ENCODE results near the gene SPG7. TPM values are rescaled to one million over a fixed set of nuclear protein-coding genes. Genes with fewer than 3 reads are reported as not detected.
"Not testable (repeated sequence)": the region's sequence is repeated elsewhere in the genome, so short reads cannot be mapped to it uniquely, and the experiment has no call there.

Gene SPG7
- total RNA-seq: 100 to 1,000 TPM in 1 of 2 donors, 10 to 100 TPM in 1; 72.8 to 216 TPM

DNA sequence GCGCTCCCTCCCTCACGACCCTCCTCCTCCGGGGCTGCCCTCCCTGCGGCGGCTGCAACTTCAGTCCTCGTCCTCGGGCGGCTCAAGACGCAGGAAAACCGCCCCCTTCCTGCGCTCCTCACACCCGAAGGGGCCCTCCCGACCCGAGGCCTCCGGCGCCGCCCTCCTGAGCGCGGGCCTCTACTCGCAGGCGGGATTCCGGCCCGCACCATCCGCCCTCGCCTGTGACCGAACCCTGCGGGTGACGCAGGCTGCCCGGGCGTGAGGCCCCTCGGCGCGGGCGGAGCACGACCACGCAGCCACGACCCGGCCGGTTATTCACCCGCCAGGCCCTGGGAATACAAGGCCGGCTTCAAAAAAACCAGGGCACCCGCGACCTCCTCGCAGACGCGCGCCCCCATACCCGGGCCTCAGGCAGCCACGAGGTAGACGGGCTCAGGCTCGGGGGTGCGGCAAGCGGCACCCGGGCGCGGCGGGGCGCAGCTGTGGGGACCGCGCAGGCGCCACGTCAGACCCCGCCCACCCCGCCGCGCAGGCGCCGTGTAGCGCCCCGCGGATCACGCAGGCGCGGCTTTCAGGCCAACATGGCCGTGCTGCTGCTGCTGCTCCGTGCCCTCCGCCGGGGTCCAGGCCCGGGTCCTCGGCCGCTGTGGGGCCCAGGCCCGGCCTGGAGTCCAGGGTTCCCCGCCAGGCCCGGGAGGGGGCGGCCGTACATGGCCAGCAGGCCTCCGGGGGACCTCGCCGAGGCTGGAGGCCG lies at the start of gene SPG7:
Gene SPG7, plus strand, starts transcription at position 570 of the 757 bp plus-strand sequence. Its CDS starts 15 bp downstream, at position 585.
- Histone ChIP-seq H3K4me1 (peaks cover 0 to 42% of the 10 kb centered on the region in 2 donors), H3K27me3 (no peaks in the 10 kb centered on the region), H3K27ac (peak within 1 kb of the TSS; percentile 94 to 99), H3K36me3 (peaks cover 21% of the 10 kb centered on the region), H3K9me3 (no peaks in the 10 kb centered on the region), H3K4me3 (peak within 1 kb of the TSS; percentile 88 to 94)
- DNase-seq (ENCODE audit: low spot score): peak; percentile 81
- TF ChIP-seq, protein P1, sequence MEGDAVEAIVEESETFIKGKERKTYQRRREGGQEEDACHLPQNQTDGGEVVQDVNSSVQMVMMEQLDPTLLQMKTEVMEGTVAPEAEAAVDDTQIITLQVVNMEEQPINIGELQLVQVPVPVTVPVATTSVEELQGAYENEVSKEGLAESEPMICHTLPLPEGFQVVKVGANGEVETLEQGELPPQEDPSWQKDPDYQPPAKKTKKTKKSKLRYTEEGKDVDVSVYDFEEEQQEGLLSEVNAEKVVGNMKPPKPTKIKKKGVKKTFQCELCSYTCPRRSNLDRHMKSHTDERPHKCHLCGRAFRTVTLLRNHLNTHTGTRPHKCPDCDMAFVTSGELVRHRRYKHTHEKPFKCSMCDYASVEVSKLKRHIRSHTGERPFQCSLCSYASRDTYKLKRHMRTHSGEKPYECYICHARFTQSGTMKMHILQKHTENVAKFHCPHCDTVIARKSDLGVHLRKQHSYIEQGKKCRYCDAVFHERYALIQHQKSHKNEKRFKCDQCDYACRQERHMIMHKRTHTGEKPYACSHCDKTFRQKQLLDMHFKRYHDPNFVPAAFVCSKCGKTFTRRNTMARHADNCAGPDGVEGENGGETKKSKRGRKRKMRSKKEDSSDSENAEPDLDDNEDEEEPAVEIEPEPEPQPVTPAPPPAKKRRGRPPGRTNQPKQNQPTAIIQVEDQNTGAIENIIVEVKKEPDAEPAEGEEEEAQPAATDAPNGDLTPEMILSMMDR (IDR thresholded peaks at IDR 0.05): no peak

DNA sequence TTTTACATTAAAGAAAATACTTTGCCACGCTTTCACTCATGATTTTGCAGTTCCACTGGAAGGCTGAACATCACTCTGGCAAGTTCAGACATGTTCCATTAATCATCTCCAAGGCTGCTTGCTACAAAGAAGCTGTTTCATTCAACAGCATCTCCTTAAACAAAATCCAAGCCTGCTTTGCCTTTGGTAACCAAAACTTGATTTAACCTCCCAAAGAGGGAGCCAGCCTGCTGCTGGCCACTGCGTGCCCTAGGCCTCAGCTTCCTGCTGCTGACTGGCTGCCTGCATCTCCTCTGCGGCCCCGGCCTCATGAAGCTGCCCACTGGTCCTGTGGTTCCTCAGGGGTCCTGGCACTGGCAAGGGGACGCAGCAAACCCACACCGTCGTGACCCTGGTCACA lies 49.7 kb upstream of the SPG7 start:
- DNase-seq (ENCODE audit: low spot score): no peak
- H3K27me3 ChIP-seq: no peaks in the 10 kb centered on the region
- no peaks in the 10 kb centered on the region for H3K9me3 ChIP-seq
- H3K36me3 ChIP-seq: no peaks in the 10 kb centered on the region
- H3K4me1 ChIP-seq: peaks cover 0 to 36% of the 10 kb centered on the region in 2 donors
- H3K4me3 ChIP-seq: no peak overlapping the region
- no peak overlapping the region for H3K27ac ChIP-seq
- TF ChIP-seq, protein P1 (IDR thresholded peaks at IDR 0.05): no peak

DNA sequence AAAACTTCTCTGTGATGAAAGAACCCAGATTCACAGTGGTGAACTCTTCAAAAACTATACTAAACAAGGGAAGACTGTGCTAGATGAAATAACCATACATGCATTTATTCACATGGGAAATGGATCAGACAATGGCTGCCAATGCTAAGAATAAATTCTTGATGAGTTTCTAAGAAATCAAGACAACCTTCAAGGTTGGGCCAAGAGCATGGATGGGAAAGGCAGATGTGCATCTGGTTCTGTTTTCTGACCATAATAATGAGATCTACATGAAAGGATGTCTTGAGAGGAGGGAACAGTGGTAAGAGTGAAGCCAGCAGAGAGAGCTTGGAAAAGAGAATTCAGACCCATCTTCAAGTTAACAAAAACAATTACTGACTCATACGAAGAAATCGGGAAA lies 49.2 kb upstream of the SPG7 start:
- peaks cover 0 to 36% of the 10 kb centered on the region in 2 donors for H3K4me1 ChIP-seq
- no peaks in the 10 kb centered on the region for H3K36me3 ChIP-seq
- TF ChIP-seq, protein P1 (IDR thresholded peaks at IDR 0.05): no peak
- no peak overlapping the region for H3K4me3 ChIP-seq
- no peaks in the 10 kb centered on the region for H3K9me3 ChIP-seq
- no peak overlapping the region for H3K27ac ChIP-seq
- DNase-seq (ENCODE audit: low spot score): no peak
- H3K27me3 ChIP-seq: no peaks in the 10 kb centered on the region

DNA sequence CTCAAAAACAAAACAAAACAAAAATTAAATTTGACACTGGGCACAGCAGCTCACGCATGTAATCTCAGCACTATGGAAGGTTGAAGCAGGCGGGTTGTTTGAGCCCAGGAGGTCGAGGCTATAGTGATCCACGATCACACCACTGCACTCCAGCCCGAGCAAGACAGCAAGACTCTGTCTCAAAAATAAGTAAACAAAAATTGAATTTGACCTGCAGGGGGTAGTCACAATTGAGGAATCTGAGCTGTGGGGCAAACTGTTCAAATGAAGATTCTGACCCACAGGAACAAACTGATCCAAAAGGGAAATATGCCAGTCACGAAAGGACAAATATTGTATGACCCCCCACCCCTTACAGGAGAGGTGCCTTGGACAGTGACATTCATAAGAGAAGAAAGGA lies 47.6 kb upstream of the SPG7 start:
- TF ChIP-seq, protein P1 (IDR thresholded peaks at IDR 0.05): no peak
- H3K4me1 ChIP-seq: peaks cover 0 to 43% of the 10 kb centered on the region in 2 donors
- no peaks in the 10 kb centered on the region for H3K36me3 ChIP-seq
- H3K9me3 ChIP-seq: no peaks in the 10 kb centered on the region
- DNase-seq (ENCODE audit: low spot score): no peak
- no peak overlapping the region for H3K27ac ChIP-seq
- H3K4me3 ChIP-seq: no peak overlapping the region
- no peaks in the 10 kb centered on the region for H3K27me3 ChIP-seq

DNA sequence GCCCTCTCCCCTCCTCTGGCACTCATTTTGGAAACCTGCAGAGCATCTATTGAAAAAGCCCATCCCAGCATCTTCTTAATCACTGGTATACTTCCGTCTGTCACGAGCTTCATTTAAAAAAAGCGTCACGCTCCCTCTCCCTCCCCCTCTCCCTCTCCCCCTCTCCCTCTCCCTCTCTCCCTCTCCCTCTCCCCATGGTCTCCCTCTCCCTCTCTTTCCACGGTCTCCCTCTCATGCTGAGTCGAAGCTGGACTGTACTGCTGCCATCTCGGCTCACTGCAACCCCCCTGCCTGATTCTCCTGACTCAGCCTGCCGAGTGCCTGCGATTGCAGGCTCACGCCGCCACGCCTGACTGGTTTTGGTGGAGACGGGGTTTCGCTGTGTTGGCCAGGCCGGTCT lies 46.3 kb upstream of the SPG7 start:
- DNase-seq (ENCODE audit: low spot score); H3K27me3 ChIP-seq; H3K9me3 ChIP-seq; H3K4me3 ChIP-seq; H3K27ac ChIP-seq; H3K36me3 ChIP-seq: not testable (repeated sequence)
- H3K4me1 ChIP-seq: peaks cover 0 to 52% of the 10 kb centered on the region in 2 donors

DNA sequence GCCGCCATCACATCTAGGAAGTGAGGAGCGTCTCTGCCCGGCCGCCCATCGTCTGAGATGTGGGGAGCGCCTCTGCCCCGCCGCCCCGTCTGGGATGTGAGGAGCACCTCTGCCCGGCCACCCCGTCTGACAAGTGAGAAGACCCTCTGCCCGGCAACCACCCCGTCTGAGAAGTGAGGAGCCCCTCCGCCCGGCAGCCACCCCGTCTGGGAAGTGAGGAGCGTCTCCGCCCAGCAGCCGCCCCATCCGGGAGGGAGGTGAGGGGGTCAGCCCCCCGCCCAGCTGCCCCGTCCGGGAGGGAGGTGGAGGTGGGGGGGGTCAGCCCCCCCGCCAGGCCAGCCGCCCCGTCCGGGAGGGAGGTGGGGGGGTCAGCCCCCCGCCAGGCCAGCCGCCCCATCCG lies 45.6 kb upstream of the SPG7 start:
- not testable (repeated sequence) for H3K27ac ChIP-seq; H3K4me3 ChIP-seq; DNase-seq (ENCODE audit: low spot score); H3K9me3 ChIP-seq; H3K27me3 ChIP-seq; H3K36me3 ChIP-seq
- H3K4me1 ChIP-seq: peaks cover 0 to 55% of the 10 kb centered on the region in 2 donors

DNA sequence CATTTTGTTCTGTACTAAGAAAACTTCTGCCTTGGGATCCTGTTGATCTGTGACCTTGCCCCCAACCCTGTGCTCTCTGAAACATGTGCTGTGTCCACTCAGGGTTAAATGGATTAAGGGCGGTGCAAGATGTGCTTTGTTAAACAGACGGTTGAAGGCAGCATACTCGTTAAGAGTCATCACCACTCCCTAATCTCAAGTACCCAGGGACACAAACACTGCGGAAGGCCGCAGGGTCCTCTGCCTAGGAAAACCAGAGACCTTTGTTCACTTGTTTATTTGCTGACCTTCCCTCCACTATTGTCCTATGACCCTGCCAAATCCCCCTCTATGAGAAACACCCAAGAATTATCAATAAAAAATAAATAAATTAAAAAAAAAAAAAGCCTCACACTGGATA lies 44.9 kb upstream of the SPG7 start:
- not testable (repeated sequence) for H3K36me3 ChIP-seq

More for the DNA sequence above, 44.9 kb upstream of the SPG7 start:
- H3K27ac ChIP-seq; H3K27me3 ChIP-seq; DNase-seq (ENCODE audit: low spot score); H3K9me3 ChIP-seq; H3K4me3 ChIP-seq: not testable (repeated sequence)
- peaks cover 0 to 61% of the 10 kb centered on the region in 2 donors for H3K4me1 ChIP-seq

Measured in right atrium auricular region (tissue), 2 donors.